Mucosa of descending colon (tissue), 3 donors: ENCODE measurements around the gene PTGIS. TPM values are rescaled to one million over a fixed set of nuclear protein-coding genes. Genes with fewer than 3 reads are reported as not detected.

Experiments
- ATAC-seq: fragments of 200-7000 bp; cut with Tn5 transposase; one replicate; pipeline ENCODE4 v1.9.1; 2020; ENCODE audit warnings: mild to moderate bottlenecking, moderate library complexity
- DNase-seq, 3 donors: peaks; one replicate each; pipeline ENCODE4 v3.0.0-alpha.2; 2020
- H3K36me3 ChIP-seq: fragments of 200-600 bp; one replicate; pipeline ENCODE4 v1.8.0; 2021; ENCODE audit warnings: low read depth, mild to moderate bottlenecking
- H3K4me1 ChIP-seq: fragments of 200-600 bp; one replicate; pipeline ENCODE4 v1.8.0; 2021; ENCODE audit warnings: low read depth, mild to moderate bottlenecking
- H3K4me3 ChIP-seq: fragments of 200-600 bp; one replicate; pipeline ENCODE4 v1.8.0; 2021; ENCODE audit warnings: mild to moderate bottlenecking
- H3K9me3 ChIP-seq: fragments of 200-600 bp; one replicate; pipeline ENCODE4 v1.8.0; 2021; ENCODE audit warnings: mild to moderate bottlenecking
- CTCF ChIP-seq: fragments of 200-600 bp; IDR thresholded peaks from one replicate; pipeline ENCODE4 v1.8.0; 2022; ENCODE audit warnings: antibody characterized with exemption, mild to moderate bottlenecking
- intact Hi-C, 2 donors: fragments of 100-400 bp; cut with DNase I in 1 of 2; cut with micrococcal nuclease in 1 of 2; formaldehyde crosslinking; loops; one replicate each; pipeline versions ENCODE4 v1.11.0 to v1.11.1; 2022; cut with DNase I, micrococcal nuclease
- total RNA-seq, 3 donors: library from RNA; stranded (reverse); fragmentation: NEBNext Ultra II Directional in 2 of 3; extraction: Animal tissue kit (Norgen Biotek cat#: 25700) in 2 of 3; gene quantifications; one replicate each; pipeline versions ENCODE4 v1.2.1 to v1.2.4, GENCODE V29; 2021 to 2023
- donor health status: DM: no; HTN: no; CAD: no; lungs with moderate emphysema.
- donor health status: DM: no; HTN: no; CAD: no.
- donor health status: DM: no; HTN: yes; CAD: no.

The PTGIS gene
- total RNA-seq, 3 donors from 2014 or later: 3.8 to 45.8 (median 12.3) TPM

- intact Hi-C loops: no loop called here
- H3K36me3 ChIP-seq: no peaks in the 10 kb centered on the region
- TF ChIP-seq CTCF: no peak
- no peaks in the 10 kb centered on the region for H3K9me3 ChIP-seq
- ATAC-seq (no peak), DNase-seq (no peak)
- no peak overlapping the region for H3K4me3 ChIP-seq
- H3K4me1 ChIP-seq: no peaks in the 10 kb centered on the region
Observed at GRCh38 chr20:49561256-49561655, 6.7 kb downstream of the PTGIS start.

- Histone ChIP-seq H3K4me1 (no peaks in the 10 kb centered on the region), H3K4me3 (no peak overlapping the region), H3K9me3 (no peaks in the 10 kb centered on the region), H3K36me3 (no peaks in the 10 kb centered on the region)
- no peak for DNase-seq
- TF ChIP-seq CTCF: no peak
- ATAC-seq: no peak
- intact Hi-C loops: no loop called here
Observed at GRCh38 chr20:49560646-49561045, 7.3 kb downstream of the PTGIS start.

GRCh38 chr20:49560186-49560585 is 7.8 kb downstream of the PTGIS start:
- ATAC-seq (no peak), DNase-seq (no peak)
- intact Hi-C loops: no loop called here
- no peak for TF ChIP-seq CTCF
- Histone ChIP-seq H3K36me3 (no peaks in the 10 kb centered on the region), H3K4me3 (no peak overlapping the region), H3K4me1 (no peaks in the 10 kb centered on the region), H3K9me3 (no peaks in the 10 kb centered on the region)

- TF ChIP-seq CTCF: no peak
- ATAC-seq (no peak), DNase-seq (no peak)
- intact Hi-C loops: no loop called here
- Histone ChIP-seq H3K4me3 (no peak overlapping the region), H3K4me1 (no peaks in the 10 kb centered on the region), H3K36me3 (no peaks in the 10 kb centered on the region), H3K9me3 (no peaks in the 10 kb centered on the region)
Observed at GRCh38 chr20:49559411-49560081, 8.4 kb downstream of the PTGIS start.

GRCh38 chr20:49558826-49559225 is 9.1 kb downstream of the PTGIS start:
- ATAC-seq (no peak), DNase-seq (no peak)
- no peaks in the 10 kb centered on the region for H3K4me1 ChIP-seq
- H3K9me3 ChIP-seq: no peaks in the 10 kb centered on the region
- intact Hi-C loops: no loop called here
- no peaks in the 10 kb centered on the region for H3K36me3 ChIP-seq
- TF ChIP-seq CTCF: no peak
- no peak overlapping the region for H3K4me3 ChIP-seq

GRCh38 chr20:49557449-49557848 is 10.5 kb downstream of the PTGIS start:
- H3K36me3 ChIP-seq: no peaks in the 10 kb centered on the region
- H3K4me1 ChIP-seq: no peaks in the 10 kb centered on the region
- no peak for ATAC-seq
- no peak overlapping the region for H3K4me3 ChIP-seq
- TF ChIP-seq CTCF: no peak
- DNase-seq: no peak
- intact Hi-C loops: no loop called here
- no peaks in the 10 kb centered on the region for H3K9me3 ChIP-seq
